ENCODE data around the gene GPR15LG.

GPR15LG gene

DNA sequence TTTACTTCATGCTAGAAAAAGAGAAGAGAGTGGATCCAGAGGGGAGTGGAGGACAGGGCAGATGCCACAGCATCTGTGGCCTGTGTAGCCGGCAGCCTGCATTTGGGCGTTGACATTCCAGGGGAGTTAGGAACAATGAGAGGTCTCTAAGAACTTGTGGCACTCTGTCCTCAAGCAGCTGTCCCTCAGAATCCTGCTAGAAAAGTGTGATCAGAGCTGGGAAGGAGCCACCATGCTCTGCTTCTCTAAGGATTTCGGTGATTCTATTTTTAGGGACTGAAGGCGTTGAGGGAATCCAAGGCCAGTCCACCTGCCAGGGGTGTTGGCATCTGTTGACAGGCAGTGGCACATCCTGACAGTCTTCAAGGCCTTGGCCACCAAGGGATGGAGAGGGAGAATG lies 44.1 kb downstream of the GPR15LG start:
- no peak for DNase-seq

DNA sequence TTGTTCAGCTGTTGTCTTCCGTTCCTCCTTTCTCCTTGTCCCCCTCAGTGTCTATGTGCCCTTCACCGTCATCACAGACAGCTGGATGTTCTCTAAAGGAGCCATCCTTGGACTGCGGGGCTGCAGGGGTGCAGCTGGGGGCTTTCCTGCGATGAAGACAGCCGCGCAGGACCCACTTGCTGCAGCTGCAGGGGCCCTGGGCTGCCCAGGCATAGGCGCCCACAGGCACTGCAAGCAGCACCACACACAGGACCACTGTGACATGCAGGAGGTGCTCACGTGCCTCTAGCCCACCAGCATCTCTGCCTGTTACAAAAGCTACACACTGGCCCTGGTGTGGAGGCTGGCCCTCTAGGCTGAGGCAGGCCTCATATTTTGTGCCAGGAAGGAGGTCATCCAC lies 48.3 kb downstream of the GPR15LG start:
- no peak for DNase-seq

DNA sequence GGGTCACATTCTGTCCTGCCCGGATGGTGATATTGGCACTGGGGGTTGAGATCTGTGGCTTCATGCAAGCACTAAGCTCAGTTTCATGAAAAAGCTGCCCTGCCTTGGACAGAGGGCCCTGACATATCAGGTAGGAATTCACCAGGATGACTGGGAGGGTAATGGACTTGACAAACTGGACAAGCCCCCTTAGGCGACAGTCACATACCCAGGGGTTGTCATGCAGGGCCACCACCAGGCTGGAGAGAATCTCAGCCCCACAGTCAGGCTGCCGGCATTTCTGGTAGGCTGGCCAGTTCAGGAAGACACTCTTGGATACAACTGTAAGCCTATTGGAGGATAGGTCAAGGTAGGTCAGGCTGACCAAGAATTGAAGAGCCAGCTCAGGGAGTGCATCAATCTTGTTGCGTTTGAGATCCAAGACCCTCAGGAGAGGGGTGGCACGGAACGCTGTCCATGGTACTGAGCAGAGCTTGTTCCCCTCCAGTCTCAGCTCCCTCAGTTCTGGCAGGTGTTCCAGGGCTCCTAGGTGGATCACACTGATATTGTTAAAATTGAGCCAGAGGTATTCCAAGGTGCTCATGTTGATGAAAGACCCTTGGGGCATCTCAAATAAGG lies 50.9 kb downstream of the GPR15LG start:
- peak; percentile 26 for DNase-seq

DNA sequence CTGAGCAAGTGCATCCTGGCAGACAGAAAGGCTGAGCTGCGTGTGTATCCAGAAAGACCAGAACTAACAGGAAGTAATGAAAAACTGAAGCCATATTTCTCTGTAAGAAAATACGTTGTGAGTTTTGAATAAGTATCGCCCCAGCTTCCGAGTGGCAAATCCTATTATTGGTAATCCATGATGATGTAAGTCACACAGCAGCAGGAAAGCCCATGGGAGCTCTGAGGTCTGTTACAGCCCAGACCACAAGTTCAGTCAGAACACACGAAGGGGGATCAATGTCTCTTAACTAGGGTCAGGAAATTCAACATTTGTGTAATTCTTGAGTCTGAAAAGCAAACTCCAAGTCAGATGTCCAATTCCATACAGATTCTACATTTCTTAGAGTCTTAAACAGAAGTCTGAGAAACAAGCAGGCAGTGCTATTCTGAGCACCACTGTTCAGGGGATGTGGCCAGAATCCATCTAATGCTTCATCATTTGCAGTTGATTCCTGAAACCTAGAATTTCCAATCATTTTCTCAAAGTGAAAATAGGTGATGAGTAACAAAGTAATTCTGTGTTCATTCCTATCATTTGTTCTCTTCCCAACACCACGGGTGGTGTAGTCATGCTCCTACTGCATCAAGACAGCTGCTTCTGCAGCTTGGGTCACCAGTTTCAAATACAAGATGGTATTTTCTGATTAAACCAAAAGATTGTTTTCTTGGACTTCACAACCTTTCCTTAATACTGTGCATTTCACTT lies 52.0 kb downstream of the GPR15LG start, which contains the start of gene LRIT2:
Gene LRIT2 (minus strand): TSS at position 118 of the 747 bp plus-strand sequence. CDS start 24 bp downstream, at position 94.
- no peak for DNase-seq

DNA sequence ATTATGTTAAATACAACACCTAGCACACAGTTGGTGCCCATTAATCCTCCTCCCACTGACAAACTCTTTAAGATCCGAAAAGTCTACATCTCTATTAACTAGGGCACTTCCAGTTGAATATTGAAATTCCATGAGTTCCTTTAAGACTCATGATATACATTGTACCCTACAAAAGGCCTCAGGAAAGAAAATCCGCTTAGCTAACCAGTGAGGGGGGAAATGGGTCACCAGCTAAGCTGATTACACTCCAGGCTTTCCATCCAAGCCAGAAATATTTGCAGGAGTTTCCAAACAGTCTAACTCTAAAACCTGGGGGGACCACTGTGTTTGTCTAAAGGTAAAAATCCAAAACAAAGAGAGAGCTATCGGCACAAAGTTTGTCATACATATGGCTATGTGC lies 53.0 kb downstream of the GPR15LG start:
- no peak for DNase-seq

DNA sequence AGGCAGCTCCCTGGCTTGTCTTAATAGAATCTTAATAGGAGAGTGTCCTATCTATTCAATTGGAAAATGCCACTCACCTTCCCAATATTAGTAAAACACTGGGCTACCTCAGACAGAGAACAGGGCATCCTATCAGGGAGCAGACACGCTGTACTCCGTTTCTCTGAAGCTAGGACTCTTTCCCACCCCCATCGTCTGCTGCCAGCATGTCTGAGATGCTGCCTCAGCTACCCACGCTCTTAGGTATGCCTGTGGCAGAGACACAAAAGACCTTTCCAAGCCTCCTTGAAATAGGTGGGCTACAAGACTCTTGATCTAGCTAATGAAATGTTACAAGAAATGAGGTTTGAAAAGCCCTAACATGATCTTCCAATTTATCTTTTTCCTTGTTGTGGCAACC lies 54.2 kb downstream of the GPR15LG start:
- no peak for DNase-seq

DNA sequence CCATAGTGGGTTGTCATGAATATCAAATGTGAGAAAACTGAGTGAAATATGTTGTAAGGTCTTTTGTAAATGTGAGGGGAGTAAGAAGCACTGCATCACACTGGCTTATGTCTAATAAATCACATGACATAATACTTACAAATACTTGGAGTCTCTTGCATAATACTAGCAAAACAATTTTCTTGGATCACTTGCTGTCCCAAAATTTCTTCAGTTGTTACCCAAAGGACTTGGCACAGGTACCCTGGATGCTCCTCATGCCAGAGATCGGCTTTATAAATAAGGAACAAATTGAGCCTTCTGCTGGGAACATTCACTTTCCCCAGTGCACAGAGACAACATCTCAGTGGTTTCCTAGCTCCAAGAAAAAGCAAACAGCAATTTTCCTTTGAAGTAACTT lies 56.8 kb downstream of the GPR15LG start:
- no peak for DNase-seq

DNA sequence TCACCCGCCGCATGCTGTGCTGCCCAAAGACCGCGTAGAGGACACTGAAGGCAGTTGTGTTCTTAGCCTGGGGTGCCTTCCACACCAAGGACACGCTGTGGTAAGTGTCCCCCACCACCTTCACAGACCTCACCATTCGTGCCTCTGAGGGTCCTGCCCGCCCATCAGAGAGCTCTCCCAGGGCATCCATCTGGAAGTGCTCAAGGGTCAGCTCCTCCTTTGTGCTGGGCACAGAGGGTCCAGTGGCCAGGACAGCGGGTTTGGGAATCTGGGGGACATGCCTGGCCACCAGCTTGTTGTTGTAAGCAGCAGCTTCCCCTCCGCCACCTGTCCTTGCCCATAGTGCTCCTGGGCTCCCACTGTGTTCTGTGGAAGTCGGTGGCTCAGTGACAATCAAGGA lies 58.8 kb downstream of the GPR15LG start:
- DNase-seq: no peak

DNA sequence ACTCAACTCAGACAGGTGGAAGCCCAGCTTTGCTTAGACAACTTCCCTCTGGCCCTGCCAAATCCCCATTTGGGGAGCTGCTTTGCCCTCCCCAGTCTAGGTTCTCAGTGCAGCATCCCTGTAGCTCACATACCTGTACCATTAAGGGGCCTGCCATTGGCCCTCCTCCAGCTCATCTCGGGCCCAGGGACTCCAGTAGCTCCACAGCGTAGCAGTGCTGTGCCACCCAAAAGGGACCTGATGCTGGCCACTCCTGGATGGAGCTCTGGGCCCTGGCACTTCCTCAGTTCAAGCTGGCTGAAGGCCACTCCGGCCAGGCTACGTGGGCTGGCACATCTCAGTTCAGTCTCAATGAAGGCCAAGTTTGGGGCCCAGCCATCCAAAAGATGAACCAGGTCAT lies 60.3 kb downstream of the GPR15LG start:
- no peak for DNase-seq

DNA sequence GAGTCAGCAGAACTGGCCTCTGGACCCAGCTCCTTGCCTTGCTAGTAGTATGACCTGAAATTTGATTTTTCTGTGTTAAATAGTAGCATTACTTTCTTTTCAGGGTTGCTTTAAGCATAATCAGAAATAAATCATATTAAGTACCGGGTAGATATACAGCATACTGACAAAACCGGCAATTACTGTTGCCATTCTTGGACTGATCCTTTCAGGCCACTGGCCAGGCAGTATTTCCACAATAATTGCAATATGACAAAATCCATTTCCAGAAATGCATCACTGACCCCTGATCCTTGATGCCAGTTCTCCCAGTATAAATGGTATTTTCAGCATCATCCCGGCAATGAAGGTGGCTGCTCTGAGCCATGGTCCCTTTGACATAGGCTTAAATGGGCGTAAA lies 60.9 kb downstream of the GPR15LG start:
- DNase-seq: no peak

Measured in right hindlimb (tissue), 1 donor.